Lower leg skin (tissue), 4 donors: Measurements from ENCODE around the gene POGK. TPM values are rescaled to one million over a fixed set of nuclear protein-coding genes. Genes with fewer than 3 reads are reported as not detected.

Experiments
- DNase-seq, 2 donors: peaks; one replicate each; pipeline ENCODE4 v3.0.0-alpha.2; 2019; ENCODE audit warnings: low spot score in 2 of 2
- H3K4me3 ChIP-seq: fragments of 200-600 bp; sonication (generic); 2 replicates; pipeline ENCODE4 v1.5.1; 2017; ENCODE audit warnings: mild to moderate bottlenecking, low read depth; ENCODE audit not compliant: poor library complexity, severe bottlenecking
- POLR2A ChIP-seq, 2 donors: fragments of 450-650 bp; IDR thresholded peaks; one replicate each; pipeline ENCODE4 v1.6.1; 2016 to 2017; ENCODE audit warnings: antibody characterized with exemption in 2 of 2, mild to moderate bottlenecking in 1 of 2, moderate library complexity in 1 of 2
- WGBS, 2 donors: methylation state at CpG; one replicate each; pipeline ENCODE4 v1.1.5; 2018; 5-methylcytosine and 5-hydroxymethylcytosine counted together
- intact Hi-C: fragments of 100-400 bp; cut with DNase I; formaldehyde crosslinking; loops from one replicate; pipeline ENCODE4 v1.15.0; 2023; ENCODE audit warnings: low total_unique reads
- total RNA-seq, 4 donors: library from RNA; depleted of rRNA; stranded (reverse); fragments of >200 nt; gene quantifications; one replicate each; pipeline ENCODE4 v1.1.0, GENCODE V29; 2016
- TF ChIP-seq, protein P1 (sequence below), 3 donors: fragments of 450-650 bp; IDR thresholded peaks; one replicate each; pipeline ENCODE4 v1.5.1; 2016; ENCODE audit warnings: antibody characterized with exemption in 3 of 3, mild to moderate bottlenecking in 3 of 3, moderate library complexity in 2 of 3

The POGK gene
- total RNA-seq = 10 to 100 TPM; 30.6 to 43.1 (median 34.0) TPM

DNA sequence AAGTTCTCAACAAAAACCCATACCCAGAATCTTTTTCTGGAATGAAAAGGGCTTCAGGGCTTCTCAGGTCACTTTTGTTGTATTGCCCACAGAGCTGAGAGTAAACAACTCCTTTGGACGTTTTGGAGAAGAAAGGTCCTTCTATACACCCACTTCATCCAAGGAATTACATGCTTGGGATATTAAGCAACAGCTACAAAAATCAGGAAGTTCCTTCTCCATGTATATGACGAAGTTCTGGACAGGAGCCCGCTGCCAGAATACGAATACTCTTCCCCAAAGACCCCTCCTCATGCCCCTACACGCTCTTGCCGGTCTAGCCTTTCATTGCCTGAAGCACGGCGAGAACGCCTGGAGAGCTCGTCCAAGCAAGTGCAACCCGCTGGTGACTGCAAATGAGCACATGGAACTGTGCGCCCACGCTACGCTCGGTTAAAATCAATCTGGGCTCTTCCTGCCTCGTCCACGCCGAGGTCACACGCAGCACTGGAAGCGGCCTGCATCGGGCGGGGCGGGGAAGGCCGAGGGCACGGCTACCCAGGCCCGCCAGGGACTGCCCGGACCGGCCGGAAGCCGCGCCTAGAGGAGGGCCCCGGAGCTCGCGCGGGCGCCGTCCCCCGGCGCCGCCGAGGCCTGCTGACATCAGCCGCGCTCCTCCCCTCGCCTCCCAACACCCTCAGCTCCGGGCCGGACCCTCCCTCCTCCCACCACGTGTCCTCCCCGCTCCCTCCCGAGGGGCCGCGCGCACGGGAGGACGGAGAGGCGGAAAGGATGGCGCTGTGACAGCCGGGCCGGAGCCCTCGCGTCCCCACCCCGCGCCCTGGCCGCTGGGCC is at the start of gene POGK:
Gene POGK, plus strand, starts transcription at position 710 of the 834 bp plus-strand sequence. CDS start 1,482 bp downstream, outside the sequence.
- TF ChIP-seq, protein P1, sequence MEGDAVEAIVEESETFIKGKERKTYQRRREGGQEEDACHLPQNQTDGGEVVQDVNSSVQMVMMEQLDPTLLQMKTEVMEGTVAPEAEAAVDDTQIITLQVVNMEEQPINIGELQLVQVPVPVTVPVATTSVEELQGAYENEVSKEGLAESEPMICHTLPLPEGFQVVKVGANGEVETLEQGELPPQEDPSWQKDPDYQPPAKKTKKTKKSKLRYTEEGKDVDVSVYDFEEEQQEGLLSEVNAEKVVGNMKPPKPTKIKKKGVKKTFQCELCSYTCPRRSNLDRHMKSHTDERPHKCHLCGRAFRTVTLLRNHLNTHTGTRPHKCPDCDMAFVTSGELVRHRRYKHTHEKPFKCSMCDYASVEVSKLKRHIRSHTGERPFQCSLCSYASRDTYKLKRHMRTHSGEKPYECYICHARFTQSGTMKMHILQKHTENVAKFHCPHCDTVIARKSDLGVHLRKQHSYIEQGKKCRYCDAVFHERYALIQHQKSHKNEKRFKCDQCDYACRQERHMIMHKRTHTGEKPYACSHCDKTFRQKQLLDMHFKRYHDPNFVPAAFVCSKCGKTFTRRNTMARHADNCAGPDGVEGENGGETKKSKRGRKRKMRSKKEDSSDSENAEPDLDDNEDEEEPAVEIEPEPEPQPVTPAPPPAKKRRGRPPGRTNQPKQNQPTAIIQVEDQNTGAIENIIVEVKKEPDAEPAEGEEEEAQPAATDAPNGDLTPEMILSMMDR (IDR thresholded peaks at IDR 0.05) = no peak
- TF ChIP-seq POLR2A (IDR thresholded peaks at IDR 0.05) = no peak
- 1% methylated on average over 36 to 56 of the region's 63 CpGs for WGBS, 2 donors
- peak within 1 kb of the TSS; percentile 59 for H3K4me3 ChIP-seq
- peak; percentile 87 to 98 for DNase-seq
- intact Hi-C loops = no loop called here

DNA sequence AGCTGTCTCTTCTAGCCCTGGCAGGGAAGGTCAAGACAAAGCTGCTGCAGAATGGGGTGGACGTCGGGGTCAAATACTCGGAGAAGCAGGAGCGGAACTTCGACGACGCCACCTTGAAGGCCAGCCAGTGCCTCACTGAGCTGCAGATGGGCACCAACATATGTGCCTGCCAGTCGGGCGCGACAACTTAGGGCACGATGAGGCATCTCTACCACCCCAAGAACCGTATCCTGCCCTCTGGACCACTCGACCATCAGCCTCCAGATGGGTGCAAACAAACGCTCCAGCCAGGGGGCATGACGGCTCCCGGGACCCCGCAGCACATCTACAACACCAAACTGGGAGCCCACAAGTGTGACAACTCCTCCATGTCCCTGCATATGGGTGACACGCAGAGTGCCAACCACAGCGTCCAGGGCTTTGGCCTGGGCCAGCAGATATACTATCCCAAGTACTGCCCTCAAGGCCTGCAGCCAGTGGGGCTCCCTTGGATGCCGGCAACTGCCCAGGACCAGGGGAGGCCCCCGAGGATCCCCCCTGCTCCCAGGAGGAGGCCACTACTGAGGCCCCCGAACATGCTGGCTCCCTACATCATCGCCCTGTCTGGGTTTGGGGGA is 42.5 kb upstream of the POGK start:
- 87 to 92% methylated on average over 23 of the region's 23 CpGs for WGBS, 2 donors
- no peak for TF ChIP-seq POLR2A (IDR thresholded peaks at IDR 0.05)
- TF ChIP-seq, protein P1 (IDR thresholded peaks at IDR 0.05) = no peak
- peak in 1 of 2 donors; percentile 72 for DNase-seq
- no peak overlapping the region for H3K4me3 ChIP-seq
- intact Hi-C loops = no loop called here

DNA sequence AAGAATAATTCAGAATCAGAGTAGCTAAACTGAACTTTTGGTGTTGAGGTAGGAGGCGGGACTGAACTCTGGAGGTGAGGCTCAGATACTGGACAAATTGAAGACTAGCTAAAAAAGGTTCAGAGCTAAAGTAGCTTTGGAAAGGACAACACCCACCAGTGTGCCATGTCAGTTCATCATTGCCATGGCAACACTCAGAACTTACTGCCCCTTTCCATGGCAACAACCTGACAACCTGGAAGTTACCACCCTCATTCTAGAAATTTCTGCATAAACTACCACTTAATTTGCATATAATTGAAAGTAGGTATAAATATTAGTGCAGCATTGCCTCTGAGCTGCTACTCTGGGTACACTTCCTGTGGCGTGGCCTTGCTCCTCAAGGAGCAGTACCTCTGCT is 30.3 kb upstream of the POGK start:
- DNase-seq = no peak
- intact Hi-C loops = no loop called here
- no peak overlapping the region for H3K4me3 ChIP-seq
- TF ChIP-seq POLR2A (IDR thresholded peaks at IDR 0.05) = no peak
- TF ChIP-seq, protein P1 (IDR thresholded peaks at IDR 0.05) = no peak
- 81 to 83% methylated on average over 2 of the region's 2 CpGs for WGBS, 2 donors

GRCh38 chr1:166811691-166812090 is 27.6 kb upstream of the POGK start:
- H3K4me3 ChIP-seq = no peak overlapping the region
- no peak for DNase-seq
- 45 to 52% methylated on average over 2 of the region's 2 CpGs for WGBS, 2 donors
- TF ChIP-seq POLR2A (IDR thresholded peaks at IDR 0.05) = no peak
- TF ChIP-seq, protein P1 (IDR thresholded peaks at IDR 0.05) = no peak
- intact Hi-C loops = no loop called here

- intact Hi-C loops = no loop called here
- TF ChIP-seq POLR2A (IDR thresholded peaks at IDR 0.05) = no peak
- TF ChIP-seq, protein P1 (IDR thresholded peaks at IDR 0.05) = no peak
- no peak for DNase-seq
- 40 to 48% methylated on average over 2 of the region's 2 CpGs for WGBS, 2 donors
- no peak overlapping the region for H3K4me3 ChIP-seq
Observed at GRCh38 chr1:166813508-166814223, 25.6 kb upstream of the POGK start.
